ENCODE measurements around the gene ZFYVE16.

- TF ChIP-seq CTCF (conservative IDR thresholded peaks at IDR 0.05; ENCODE audit: low read depth, low read length) (no peak), EZH2 (IDR thresholded peaks at IDR 0.05; ENCODE audit: borderline replicate concordance, low read depth, low read length, poor library complexity, severe bottlenecking) (no peak)
These were observed 79.6 kb downstream of the ZFYVE16 start for GRCh38 chr5:80487444-80487828.
